K562 (cell line): ENCODE data around the gene CHST14. TPM values are rescaled to one million over a fixed set of nuclear protein-coding genes. Genes with fewer than 3 reads are reported as not detected.

Source experiments
- BRD4 ChIP-seq: fragments of 200-600 bp; sonication (generic); IDR thresholded peaks from 2 replicates; pipeline ENCODE4 v1.6.1; 2017; ENCODE audit warnings: inconsistent platforms
- CBFA2T3 ChIP-seq: fragments of 450-650 bp; IDR thresholded peaks from 2 replicates; pipeline ENCODE4 v1.6.1; 2017
- IRF1 ChIP-seq: sonication (generic); formaldehyde crosslinking; IDR thresholded peaks from 2 replicates; pipeline ENCODE4 v1.8.0; 2022; ENCODE audit warnings: missing genetic modification reagents, mild to moderate bottlenecking, borderline replicate concordance
- KLF13 ChIP-seq: fragments of 450-650 bp; IDR thresholded peaks from 2 replicates; pipeline ENCODE4 v1.6.1; 2016; ENCODE audit warnings: missing genetic modification characterization, low read depth, mild to moderate bottlenecking, missing compliant biosample characterization, moderate library complexity, borderline replicate concordance
- KLF16 ChIP-seq: IDR thresholded peaks from 2 replicates; pipeline ENCODE4 v1.6.1; 2016; ENCODE audit warnings: antibody characterized with exemption
- NFE2 ChIP-seq: IDR thresholded peaks from 2 replicates; pipeline ENCODE4 v1.6.1; 2014; ENCODE audit warnings: antibody characterized with exemption, low read depth
- NRF1 ChIP-seq, 2 experiments: fragments of 450-650 bp; IDR thresholded peaks in 1 of 2; conservative IDR thresholded peaks in 1 of 2; 2 replicates each; pipeline ENCODE4 v1.6.1; 2014; ENCODE audit warnings: mild to moderate bottlenecking in 2 of 2
- POLR2AphosphoS2 ChIP-seq: IDR thresholded peaks from 2 replicates; pipeline ENCODE4 v1.6.1; 2012; ENCODE audit warnings: low read length, improper control_type of control experiment
- PTBP1 ChIP-seq: fragments of 200-400 bp; formaldehyde crosslinking; IDR thresholded peaks from 2 replicates; pipeline ENCODE4 v1.6.1; 2017; ENCODE audit warnings: low read depth, low read length
- RBM14 ChIP-seq: fragments of 200-400 bp; formaldehyde crosslinking; IDR thresholded peaks from 2 replicates; pipeline ENCODE4 v1.6.1; 2018; ENCODE audit warnings: low read depth, mild to moderate bottlenecking, low read length, moderate library complexity, borderline replicate concordance; ENCODE audit not compliant: insufficient read depth
- THRB ChIP-seq: fragments of 450-650 bp; formaldehyde crosslinking; conservative IDR thresholded peaks from 2 replicates; pipeline ENCODE4 v1.4.0; 2022; ENCODE audit warnings: mild to moderate bottlenecking, missing genetic modification characterization
- U2AF2 ChIP-seq: fragments of 200-400 bp; formaldehyde crosslinking; optimal IDR thresholded peaks from 2 replicates; pipeline ENCODE3; 2017; ENCODE audit warnings: low read depth, mild to moderate bottlenecking, low read length
- ZBTB26 ChIP-seq: fragments of 450-650 bp; formaldehyde crosslinking; IDR thresholded peaks from 2 replicates; pipeline ENCODE4 v1.4.0; 2022; ENCODE audit warnings: missing genetic modification characterization
- ZFP36 ChIP-seq: fragments of 150-350 bp; IDR thresholded peaks from 2 replicates; pipeline ENCODE4 v1.6.1; 2018; ENCODE audit warnings: low read length, low read depth; ENCODE audit not compliant: partially characterized antibody
- ZKSCAN8 ChIP-seq: fragments of 200-800 bp; sonication (Bioruptor generic); IDR thresholded peaks from 2 replicates; pipeline ENCODE4 v1.6.1; 2016; ENCODE audit warnings: missing genetic modification characterization, missing compliant biosample characterization
- ZNF444 ChIP-seq: fragments of 250-450 bp; sonication (Bioruptor Pico); IDR thresholded peaks from 2 replicates; pipeline ENCODE4 v1.4.0; 2020; ENCODE audit warnings: mild to moderate bottlenecking, moderate library complexity
- ZNF449 ChIP-seq: fragments of 250-450 bp; sonication (Bioruptor Pico); IDR thresholded peaks from 2 replicates; pipeline ENCODE4 v1.8.0; 2022; ENCODE audit warnings: moderate library complexity, mild to moderate bottlenecking, inconsistent platforms
- ZNF551 ChIP-seq: fragments of 250-450 bp; sonication (Bioruptor Pico); IDR thresholded peaks from 2 replicates; pipeline ENCODE4 v1.5.0; 2021; ENCODE audit warnings: mild to moderate bottlenecking, moderate library complexity
- ZNF644 ChIP-seq: fragments of 200-800 bp; sonication (Bioruptor generic); IDR thresholded peaks from 2 replicates; pipeline ENCODE4 v1.6.1; 2016; ENCODE audit warnings: low read depth, missing genetic modification characterization, missing compliant biosample characterization
- polyA plus RNA-seq, 8 experiments: library from polyadenylated mRNA; depleted of rRNA in 4 of 8; stranded (reverse) in 5 of 8; unstranded in 3 of 8; fragments of >200 nt; fragmentation: Nextera tagmentation in 2 of 8; fragmentation: Illumina TruSeq in 1 of 8; extraction: Ambion mirVana in 2 of 8; extraction: Trizol in 1 of 8; gene quantifications; 2 replicates each; pipeline versions ENCODE4 v1.2.1 to v1.2.3, GENCODE V29; 2011 to 2014; ENCODE audit warnings: inconsistent platforms in 1 of 8, missing spikeins in 1 of 8
- total RNA-seq, 7 experiments: library from RNA; depleted of rRNA in 6 of 7; stranded (reverse); fragments of >200 nt in 6 of 7; fragmentation: Illumina TruSeq in 2 of 7; extraction: Trizol in 2 of 7; gene quantifications; 2 replicates each; pipeline versions ENCODE4 v1.2.1 to v1.2.3, GENCODE V29; 2011 to 2021; ENCODE audit warnings: low replicate concordance in 1 of 7
- TF ChIP-seq, protein P1 (sequence below): fragments of 450-650 bp; IDR thresholded peaks from 2 replicates; pipeline ENCODE4 v1.6.1; 2016; ENCODE audit warnings: antibody characterized with exemption
- TF ChIP-seq, protein P2 (sequence below): fragments of 450-650 bp; formaldehyde crosslinking; IDR thresholded peaks from 2 replicates; pipeline ENCODE4 v1.4.0; 2020; ENCODE audit warnings: mild to moderate bottlenecking, mixed read lengths

CHST14 gene
- total and polyA plus RNA-seq, 9 of the 15 experiments (the other 6 are each of a cell fraction or from before 2014, with no cell fraction given), result 1.6 to 12.1 (median 4.5) TPM

DNA sequence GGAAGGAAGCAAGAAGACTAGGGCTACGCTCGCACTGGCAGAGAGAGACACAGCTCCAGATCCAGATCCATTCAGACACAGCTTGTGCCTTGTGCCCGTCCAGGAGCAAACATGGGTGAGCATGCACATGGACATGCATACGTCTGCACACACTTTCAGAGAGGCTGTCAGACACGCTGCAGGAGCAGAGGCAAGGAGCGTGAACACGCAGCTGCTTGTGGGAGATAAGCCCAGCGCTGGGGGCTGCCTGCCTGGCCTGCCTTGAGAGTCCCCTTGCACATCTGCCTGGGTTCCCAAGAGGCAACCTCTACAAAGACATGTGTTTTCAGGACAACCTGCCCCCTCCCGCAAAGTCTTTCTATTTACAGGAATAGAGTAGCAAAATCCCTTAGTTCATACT is 43.6 kb upstream of the CHST14 start (continued):
- TF ChIP-seq U2AF2 (no peak), ZNF449 (CRISPR knock-in tag) (no peak), POLR2AphosphoS2 (no peak), ZNF551 (CRISPR knock-in tag) (no peak), RBM14 (no peak), ZNF444 (CRISPR knock-in tag) (no peak), CBFA2T3 (peak; percentile 93), NRF1 (conservative IDR thresholded peaks at IDR 0.05 in 1 of 2, IDR thresholded peaks at IDR 0.05 in 1 of 2) (peak; percentile 67 to 75), KLF13 (tag) (no peak), IRF1 (no peak), BRD4 (no peak), ZNF644 (no peak), PTBP1 (no peak), ZFP36 (no peak), THRB (CRISPR knock-in tag) (no peak), ZBTB26 (CRISPR knock-in tag) (no peak), ZKSCAN8 (CRISPR knock-in tag) (no peak), KLF16 (no peak), NFE2 (no peak)
- TF ChIP-seq, protein P1, sequence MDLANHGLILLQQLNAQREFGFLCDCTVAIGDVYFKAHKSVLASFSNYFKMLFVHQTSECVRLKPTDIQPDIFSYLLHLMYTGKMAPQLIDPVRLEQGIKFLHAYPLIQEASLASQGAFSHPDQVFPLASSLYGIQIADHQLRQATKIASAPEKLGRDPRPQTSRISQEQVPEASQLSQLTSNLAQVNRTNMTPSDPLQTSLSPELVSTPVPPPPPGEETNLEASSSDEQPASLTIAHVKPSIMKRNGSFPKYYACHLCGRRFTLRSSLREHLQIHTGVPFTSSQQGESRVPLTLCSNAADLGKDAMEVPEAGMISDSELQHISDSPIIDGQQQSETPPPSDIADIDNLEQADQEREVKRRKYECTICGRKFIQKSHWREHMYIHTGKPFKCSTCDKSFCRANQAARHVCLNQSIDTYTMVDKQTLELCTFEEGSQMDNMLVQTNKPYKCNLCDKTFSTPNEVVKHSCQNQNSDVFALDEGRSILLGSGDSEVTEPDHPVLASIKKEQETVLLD, result peak; percentile 56
- TF ChIP-seq, protein P2, sequence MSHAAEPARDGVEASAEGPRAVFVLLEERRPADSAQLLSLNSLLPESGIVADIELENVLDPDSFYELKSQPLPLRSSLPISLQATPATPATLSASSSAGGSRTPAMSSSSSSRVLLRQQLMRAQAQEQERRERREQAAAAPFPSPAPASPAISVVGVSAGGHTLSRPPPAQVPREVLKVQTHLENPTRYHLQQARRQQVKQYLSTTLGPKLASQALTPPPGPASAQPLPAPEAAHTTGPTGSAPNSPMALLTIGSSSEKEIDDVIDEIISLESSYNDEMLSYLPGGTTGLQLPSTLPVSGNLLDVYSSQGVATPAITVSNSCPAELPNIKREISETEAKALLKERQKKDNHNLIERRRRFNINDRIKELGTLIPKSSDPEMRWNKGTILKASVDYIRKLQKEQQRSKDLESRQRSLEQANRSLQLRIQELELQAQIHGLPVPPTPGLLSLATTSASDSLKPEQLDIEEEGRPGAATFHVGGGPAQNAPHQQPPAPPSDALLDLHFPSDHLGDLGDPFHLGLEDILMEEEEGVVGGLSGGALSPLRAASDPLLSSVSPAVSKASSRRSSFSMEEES (CRISPR knock-in tag), result no peak
